GM12865 (cell line): ENCODE results near the gene FGD6.

ENCODE experiments used
- DNase-seq: peaks from one replicate; pipeline ENCODE4 v3.0.0; 2010; ENCODE audit warnings: low read depth
- H3K4me3 ChIP-seq: 2 replicates; pipeline ENCODE4 v1.5.1; 2011; ENCODE audit warnings: mild to moderate bottlenecking, low read depth, low read length, control low read depth
- CTCF ChIP-seq: IDR thresholded peaks from 2 replicates; pipeline ENCODE4 v1.5.1; 2011; ENCODE audit warnings: low read length, control low read depth, low read depth, inconsistent platforms; ENCODE audit not compliant: insufficient read depth; ENCODE audit errors: missing control alignments

FGD6 gene

GRCh38 chr12:95073698-95074520 is 143.4 kb downstream of the FGD6 start:
- no peak for DNase-seq
- peak; percentile 94 for TF ChIP-seq CTCF
- H3K4me3 ChIP-seq: peak overlapping the region; percentile 86; the same call in 1 of the 2 replicates

DNA sequence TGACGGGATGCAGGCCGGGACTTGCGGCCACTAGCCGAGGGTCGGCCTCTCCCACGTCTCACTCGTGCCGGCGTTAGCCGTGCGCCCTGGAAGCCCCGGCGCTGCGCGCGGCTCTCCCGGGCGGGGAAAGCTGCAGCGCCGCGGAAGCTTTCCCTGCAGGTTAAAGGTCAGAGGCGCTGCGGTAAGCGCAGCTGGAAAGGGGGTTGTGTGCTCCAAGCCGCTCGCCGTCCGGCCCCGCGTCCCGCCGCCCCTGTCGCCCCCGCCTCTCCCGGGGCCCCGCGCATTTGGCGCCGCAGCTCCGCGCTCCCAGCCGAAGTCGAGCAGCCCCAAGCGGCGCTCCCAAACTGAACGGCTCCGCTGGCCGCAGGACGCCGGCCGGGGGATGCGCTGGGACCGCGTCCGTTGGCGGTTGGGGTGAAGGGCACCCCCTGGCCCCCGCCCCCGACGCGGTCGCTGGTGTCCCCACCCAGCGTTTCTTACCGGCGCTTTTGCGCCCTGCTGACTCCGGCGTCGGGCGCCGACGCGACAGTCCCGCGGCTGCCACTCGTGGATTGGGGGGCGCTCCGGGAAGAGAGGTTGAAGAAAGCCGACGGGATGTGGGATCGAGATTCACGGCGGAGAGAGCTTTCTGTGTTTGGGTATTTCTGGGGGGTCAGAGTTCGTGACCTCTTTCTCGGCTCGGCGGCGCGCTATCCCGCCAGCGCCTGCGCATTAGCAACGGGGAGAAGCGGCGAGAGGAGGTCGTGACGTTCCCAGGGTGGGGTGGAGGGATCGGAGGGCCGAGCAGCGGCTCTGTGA is 144.2 kb downstream of the FGD6 start, which contains the start of gene NR2C1:
Gene NR2C1, minus strand, starts transcription at position 719 of the 798 bp plus-strand sequence. CDS start 6,234 bp downstream, outside the sequence.
- peak; percentile 97 for DNase-seq
- H3K4me3 ChIP-seq: peak within 1 kb of the TSS; percentile 86
- no peak for TF ChIP-seq CTCF

DNA sequence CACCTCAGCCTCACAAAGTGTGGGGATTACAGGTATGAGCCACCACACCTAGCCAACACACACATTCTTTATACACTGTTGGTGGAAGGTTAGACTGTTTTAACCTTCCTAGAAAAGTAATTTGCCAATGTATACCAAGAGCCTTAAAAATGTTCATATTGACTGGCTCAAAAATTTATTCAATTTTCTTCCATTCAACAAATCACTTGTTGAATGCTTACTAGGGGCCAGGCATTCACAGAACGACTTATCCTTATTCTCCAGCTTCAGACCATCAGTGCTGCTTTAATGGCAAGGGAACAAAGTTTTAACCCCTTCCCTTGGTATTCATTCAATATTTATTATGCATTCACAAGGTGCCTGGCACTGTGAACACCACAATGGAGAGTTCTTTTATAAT is 146.9 kb downstream of the FGD6 start:
- TF ChIP-seq CTCF: no peak
- no peak overlapping the region for H3K4me3 ChIP-seq
- DNase-seq: no peak

DNA sequence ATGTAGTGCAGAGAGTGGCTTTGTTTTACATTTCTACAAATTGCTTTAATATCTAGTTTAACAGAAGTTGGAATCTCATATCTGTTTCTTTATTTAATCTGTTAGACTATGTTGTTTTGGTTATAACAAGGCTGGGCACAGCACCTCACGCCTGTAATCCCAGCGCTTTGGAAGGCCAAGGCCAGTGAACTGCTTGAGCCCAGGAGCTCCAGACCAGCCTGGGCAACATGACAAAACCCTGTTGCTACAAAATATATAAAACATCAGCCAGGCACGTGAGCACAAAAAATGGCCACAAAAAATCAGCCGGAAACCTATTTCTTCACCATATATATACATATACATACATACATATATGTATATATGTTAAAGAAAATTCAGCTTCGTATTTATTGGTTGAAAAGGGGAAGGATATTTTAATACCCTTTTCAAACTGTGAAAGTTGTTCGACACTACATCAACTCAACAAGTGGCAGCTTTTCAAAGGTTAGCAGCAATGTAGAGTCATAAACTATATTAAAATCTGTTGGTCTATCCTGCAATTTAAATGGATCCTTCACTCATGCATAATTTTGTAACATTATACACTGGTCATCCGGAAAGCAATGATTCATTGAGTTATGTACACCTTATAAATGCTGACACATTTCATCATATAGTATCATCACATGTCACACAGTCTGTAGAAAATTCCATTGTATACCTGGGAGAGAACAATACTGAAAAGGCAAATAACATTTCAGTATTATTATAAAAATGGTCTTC is 151.0 kb downstream of the FGD6 start:
- no peak for TF ChIP-seq CTCF
- no peak overlapping the region for H3K4me3 ChIP-seq
- no peak for DNase-seq

DNA sequence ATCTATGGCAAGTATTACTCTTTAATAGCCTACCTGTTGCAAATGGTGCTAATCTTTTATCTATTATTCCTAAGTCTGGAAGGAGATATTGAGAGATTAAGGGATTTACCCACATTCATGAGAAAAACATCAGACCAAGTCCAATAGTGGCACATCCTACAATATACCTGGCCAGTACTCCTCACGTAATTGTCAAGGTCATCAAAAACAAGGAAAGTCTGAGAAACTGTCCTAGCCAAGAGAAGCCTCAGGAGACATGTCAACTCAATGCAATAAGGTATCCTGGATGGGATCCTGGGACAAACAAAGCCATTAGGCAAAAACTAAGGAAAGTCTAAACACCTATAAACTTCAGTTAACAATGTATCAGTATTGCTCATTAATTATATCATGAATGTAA is 156.3 kb downstream of the FGD6 start:
- DNase-seq: no peak
- no peak for TF ChIP-seq CTCF
- H3K4me3 ChIP-seq: no peak overlapping the region

DNA sequence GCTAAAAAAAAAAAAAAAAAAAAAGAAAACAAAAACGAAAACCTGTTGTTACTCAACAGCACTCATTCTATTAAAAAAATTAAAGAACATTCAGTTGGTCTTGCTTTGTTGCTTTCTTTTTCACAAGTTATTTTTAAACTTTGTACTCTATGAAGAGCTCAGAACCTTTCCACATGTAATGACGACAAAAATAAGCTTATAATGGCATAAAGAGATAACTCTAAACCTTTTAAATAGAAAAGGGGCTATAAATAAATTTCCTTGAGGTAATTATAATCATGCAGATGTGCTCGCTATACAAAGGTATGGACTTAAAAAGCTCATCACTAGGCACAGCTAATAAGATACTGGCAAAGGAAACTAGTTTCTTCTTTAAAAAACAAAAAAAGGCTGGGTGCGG is 157.3 kb downstream of the FGD6 start:
- TF ChIP-seq CTCF: no peak
- no peak overlapping the region for H3K4me3 ChIP-seq
- DNase-seq: no peak
